K562 (cell line): Measurements from ENCODE around the gene COPS6. TPM values are rescaled to one million over a fixed set of nuclear protein-coding genes. Genes with fewer than 3 reads are reported as not detected.

Experiments
- CBX1 ChIP-seq: sonication (generic); IDR thresholded peaks from 2 replicates; pipeline ENCODE4 v1.6.1; 2016; ENCODE audit warnings: antibody characterized with exemption, low read depth, mild to moderate bottlenecking
- CGGBP1 ChIP-seq: fragments of 250-450 bp; sonication (Bioruptor Pico); IDR thresholded peaks from 2 replicates; pipeline ENCODE4 v1.9.0; 2021; ENCODE audit warnings: mild to moderate bottlenecking
- CTCFL ChIP-seq: IDR thresholded peaks from 2 replicates; pipeline ENCODE4 v1.6.1; 2011; ENCODE audit warnings: borderline replicate concordance, low read depth, mild to moderate bottlenecking, moderate library complexity, low read length; ENCODE audit not compliant: insufficient read depth, poor library complexity, severe bottlenecking
- ELF1 ChIP-seq: fragments of 200-800 bp; sonication (Bioruptor generic); IDR thresholded peaks from 2 replicates; pipeline ENCODE4 v1.6.1; 2016; ENCODE audit warnings: missing genetic modification characterization, missing compliant biosample characterization
- FOSL1 ChIP-seq: fragments of 200-800 bp; sonication (Bioruptor generic); conservative IDR thresholded peaks from 2 replicates; pipeline ENCODE4 v1.6.1; 2016; ENCODE audit warnings: missing genetic modification characterization, missing compliant biosample characterization
- NCOA6 ChIP-seq: fragments of 450-650 bp; IDR thresholded peaks from 2 replicates; pipeline ENCODE4 v1.6.1; 2017; ENCODE audit warnings: mild to moderate bottlenecking
- NR1H2 ChIP-seq: sonication (generic); formaldehyde crosslinking; IDR thresholded peaks from 2 replicates; pipeline ENCODE4 v1.4.0; 2020; ENCODE audit warnings: mild to moderate bottlenecking, missing genetic modification reagents
- NR4A1 ChIP-seq, 2 experiments: fragments of 250-450 bp in 1 of 2; fragments of 450-650 bp in 1 of 2; sonication (Bioruptor Pico) in 1 of 2; IDR thresholded peaks; 2 replicates each; pipeline versions ENCODE4 v1.4.0 to v1.6.1; 2016 to 2020; ENCODE audit warnings: mild to moderate bottlenecking in 2 of 2, missing compliant biosample characterization in 1 of 2, missing genetic modification characterization in 1 of 2, moderate library complexity in 1 of 2
- PKNOX1 ChIP-seq: fragments of 450-650 bp; IDR thresholded peaks from 2 replicates; pipeline ENCODE4 v1.6.1; 2016
- PRPF4 ChIP-seq: fragments of 200-400 bp; formaldehyde crosslinking; IDR thresholded peaks from one replicate; pipeline ENCODE4 v1.6.1; 2017; ENCODE audit warnings: low read length, low read depth, mild to moderate bottlenecking; ENCODE audit not compliant: insufficient read depth, poor library complexity, severe bottlenecking
- RBM39 ChIP-seq: fragments of 200-400 bp; formaldehyde crosslinking; optimal IDR thresholded peaks from 2 replicates; pipeline ENCODE3; 2018; ENCODE audit warnings: low read depth, low read length
- SLC30A9 ChIP-seq: fragments of 250-450 bp; sonication (Bioruptor Pico); IDR thresholded peaks from 2 replicates; pipeline ENCODE4 v1.8.0; 2022; ENCODE audit warnings: mild to moderate bottlenecking, moderate library complexity
- SMARCA4 ChIP-seq: fragments of 450-650 bp; IDR thresholded peaks from 2 replicates; pipeline ENCODE4 v1.6.1; 2016
- SPI1 ChIP-seq: IDR thresholded peaks from 2 replicates; pipeline ENCODE4 v1.6.1; 2011; ENCODE audit warnings: low read depth, low read length, control low read depth, borderline replicate concordance
- TARDBP ChIP-seq: fragments of 450-650 bp; IDR thresholded peaks from 2 replicates; pipeline ENCODE4 v1.6.1; 2016
- ZBTB1 ChIP-seq: sonication (generic); formaldehyde crosslinking; IDR thresholded peaks from 2 replicates; pipeline ENCODE4 v1.8.1; 2023; ENCODE audit warnings: missing genetic modification reagents, low read depth, mild to moderate bottlenecking, borderline replicate concordance
- ZBTB49 ChIP-seq: sonication (generic); formaldehyde crosslinking; IDR thresholded peaks from 2 replicates; pipeline ENCODE4 v1.8.0; 2022; ENCODE audit warnings: missing genetic modification reagents, mild to moderate bottlenecking, borderline replicate concordance
- ZEB2 ChIP-seq: fragments of 450-650 bp; IDR thresholded peaks from 2 replicates; pipeline ENCODE4 v1.6.1; 2016
- ZNF165 ChIP-seq: fragments of 250-450 bp; sonication (Bioruptor Pico); IDR thresholded peaks from 2 replicates; pipeline ENCODE4 v1.4.0; 2020; ENCODE audit warnings: borderline replicate concordance
- ZNF282 ChIP-seq: sonication (generic); formaldehyde crosslinking; IDR thresholded peaks from 2 replicates; pipeline ENCODE4 v1.8.1; 2023; ENCODE audit warnings: missing genetic modification reagents
- ZNF408 ChIP-seq: fragments of 250-450 bp; sonication (Bioruptor Pico); IDR thresholded peaks from 2 replicates; pipeline ENCODE4 v1.4.0; 2020; ENCODE audit warnings: low read depth, mild to moderate bottlenecking, moderate library complexity
- ZNF561 ChIP-seq: fragments of 450-650 bp; formaldehyde crosslinking; conservative IDR thresholded peaks from 2 replicates; pipeline ENCODE4 v1.4.0; 2020; ENCODE audit warnings: mild to moderate bottlenecking, moderate library complexity
- ZNF764 ChIP-seq: fragments of 250-450 bp; sonication (Bioruptor Pico); IDR thresholded peaks from 2 replicates; pipeline ENCODE4 v1.4.0; 2020; ENCODE audit warnings: low read depth, mild to moderate bottlenecking, moderate library complexity
- polyA plus RNA-seq, 8 experiments: library from polyadenylated mRNA; depleted of rRNA in 4 of 8; stranded (reverse) in 5 of 8; unstranded in 3 of 8; fragments of >200 nt; fragmentation: Nextera tagmentation in 2 of 8; fragmentation: Illumina TruSeq in 1 of 8; extraction: Ambion mirVana in 2 of 8; extraction: Trizol in 1 of 8; gene quantifications; 2 replicates each; pipeline versions ENCODE4 v1.2.1 to v1.2.3, GENCODE V29; 2011 to 2014; ENCODE audit warnings: inconsistent platforms in 1 of 8, missing spikeins in 1 of 8
- total RNA-seq, 7 experiments: library from RNA; depleted of rRNA in 6 of 7; stranded (reverse); fragments of >200 nt in 6 of 7; fragmentation: Illumina TruSeq in 2 of 7; extraction: Trizol in 2 of 7; gene quantifications; 2 replicates each; pipeline versions ENCODE4 v1.2.1 to v1.2.3, GENCODE V29; 2011 to 2021; ENCODE audit warnings: low replicate concordance in 1 of 7

The COPS6 gene
- total and polyA plus RNA-seq, 9 of the 15 experiments (the other 6 are each of a cell fraction or from before 2014, with no cell fraction given): 63.0 to 331 (median 168) TPM

GRCh38 chr7:100080907-100081534 is 7.7 kb upstream of the COPS6 start (continued):
- TF ChIP-seq PKNOX1: no peak
- no peak for TF ChIP-seq ZNF764 (CRISPR knock-in tag)
- TF ChIP-seq ZEB2: no peak
- no peak for TF ChIP-seq ZBTB49 (CRISPR knock-in tag)
- no peak for TF ChIP-seq PRPF4
- no peak; the same call in 1 of the 2 replicates for TF ChIP-seq NCOA6
- TF ChIP-seq RBM39: peak; percentile 31
- TF ChIP-seq CBX1: no peak
- no peak for TF ChIP-seq NR1H2 (CRISPR knock-in tag)
- no peak for TF ChIP-seq TARDBP
- no peak for TF ChIP-seq ZNF561 (CRISPR knock-in tag)
- 0 out of 2 replicates have a peak, but pooled peaks have one; percentile 35 for TF ChIP-seq ZNF282 (CRISPR knock-in tag)
- TF ChIP-seq FOSL1 (tag): no peak
- no peak for TF ChIP-seq ZNF408 (CRISPR knock-in tag)
- TF ChIP-seq ELF1 (tag): no peak
- no peak for TF ChIP-seq CTCFL
- no peak for TF ChIP-seq NR4A1 (CRISPR knock-in tag; IDR thresholded peaks at IDR 0.05)
- TF ChIP-seq NR4A1 (tag; IDR thresholded peaks at IDR 0.05): no peak
- no peak for TF ChIP-seq SLC30A9
- TF ChIP-seq SPI1: no peak
- TF ChIP-seq ZNF165 (CRISPR knock-in tag): no peak
- TF ChIP-seq ZBTB1 (CRISPR knock-in tag): 0 out of 2 replicates have a peak, but pooled peaks have one; percentile 56
- no peak for TF ChIP-seq SMARCA4
- TF ChIP-seq CGGBP1 (CRISPR knock-in tag): no peak
